GM21737 (cell line): ENCODE measurements around the gene TMEM187.

Experiments used
- ATAC-seq: cut with Tn5 transposase; IDR thresholded peaks from one replicate; pipeline ENCODE4 v1.9.1; 2021; ENCODE audit warnings: mild to moderate bottlenecking, moderate library complexity; ENCODE audit not compliant: unreplicated experiment

TMEM187 gene

DNA sequence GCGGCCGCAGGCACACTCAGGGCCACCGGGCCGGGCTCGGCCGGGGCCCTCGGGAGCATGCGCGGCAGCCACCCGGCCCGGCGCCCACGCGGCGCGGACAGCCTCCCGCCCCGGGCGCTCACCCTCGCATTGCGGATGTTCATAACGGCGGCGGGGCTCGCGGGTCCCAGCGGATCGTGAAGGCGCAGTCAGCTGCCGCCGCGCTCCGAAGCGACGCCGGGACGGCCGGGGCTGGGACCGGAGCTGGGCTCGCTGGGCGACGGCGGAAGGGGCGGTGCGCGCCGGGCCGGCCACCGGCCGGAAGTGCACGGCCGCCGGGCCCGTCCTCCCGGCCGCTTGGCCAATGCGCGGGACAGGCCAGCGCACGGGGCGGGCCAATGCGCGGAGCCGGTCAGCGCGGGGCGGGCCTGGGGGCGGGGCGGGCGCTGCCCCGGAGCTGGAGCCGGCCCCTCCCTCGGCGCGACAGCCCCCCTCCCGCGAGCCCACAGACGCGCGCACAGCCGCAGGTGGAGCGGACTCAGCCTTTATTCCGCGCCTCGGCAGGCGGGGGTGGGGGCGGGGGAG, 37.7 kb upstream of the TMEM187 start, which contains the start of gene NAA10:
Gene NAA10, minus strand, starts transcription at position 276 of the 564 bp plus-strand sequence. Its CDS starts 133 bp downstream, at position 143.
- peak; percentile 81 for ATAC-seq

DNA sequence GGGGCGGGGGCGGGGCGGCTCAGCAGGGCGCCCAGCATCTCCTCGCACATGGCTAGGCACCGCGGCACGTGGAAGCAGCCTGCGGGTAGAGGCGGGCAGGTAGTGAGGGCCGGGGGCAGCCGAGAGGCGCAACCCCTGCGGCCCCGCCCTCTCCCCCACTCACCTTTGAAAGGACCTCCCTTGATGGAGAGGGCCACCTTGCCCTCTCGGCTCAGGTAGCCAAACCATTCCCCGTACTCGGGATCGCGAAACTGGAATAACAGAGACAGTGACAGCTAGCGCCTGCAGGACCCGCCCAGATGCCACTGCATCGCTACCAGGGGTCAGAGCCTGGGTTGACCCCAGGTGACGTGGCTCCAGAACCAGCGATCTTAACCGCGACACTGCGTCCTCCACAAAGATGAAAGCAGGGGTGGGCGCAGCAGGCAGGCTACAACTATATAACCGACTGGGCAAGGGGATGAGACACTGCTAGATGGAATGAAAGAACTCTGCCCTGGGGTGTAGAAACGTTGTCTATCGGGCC, 37.2 kb upstream of the TMEM187 start:
- ATAC-seq, result peak; percentile 4

DNA sequence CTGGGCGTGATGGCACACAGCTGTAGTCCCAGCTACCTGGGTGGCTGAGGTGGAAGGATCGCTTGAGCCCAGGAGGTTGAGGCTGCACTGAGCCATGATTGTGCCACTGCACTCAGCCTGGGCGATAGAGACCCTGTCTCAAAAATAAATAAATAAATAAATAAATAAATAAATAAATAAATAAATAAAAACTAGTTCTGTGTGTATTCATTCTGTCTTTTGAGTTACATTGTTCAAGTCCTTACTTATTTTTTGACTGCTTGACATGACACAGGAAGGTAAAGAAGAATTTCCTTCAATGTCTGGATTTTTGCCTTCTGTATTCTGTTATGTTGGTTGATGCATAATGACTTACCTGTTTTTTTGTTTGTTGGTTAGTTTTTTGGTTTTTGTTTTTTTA, 35.5 kb upstream of the TMEM187 start:
- ATAC-seq, result no peak

DNA sequence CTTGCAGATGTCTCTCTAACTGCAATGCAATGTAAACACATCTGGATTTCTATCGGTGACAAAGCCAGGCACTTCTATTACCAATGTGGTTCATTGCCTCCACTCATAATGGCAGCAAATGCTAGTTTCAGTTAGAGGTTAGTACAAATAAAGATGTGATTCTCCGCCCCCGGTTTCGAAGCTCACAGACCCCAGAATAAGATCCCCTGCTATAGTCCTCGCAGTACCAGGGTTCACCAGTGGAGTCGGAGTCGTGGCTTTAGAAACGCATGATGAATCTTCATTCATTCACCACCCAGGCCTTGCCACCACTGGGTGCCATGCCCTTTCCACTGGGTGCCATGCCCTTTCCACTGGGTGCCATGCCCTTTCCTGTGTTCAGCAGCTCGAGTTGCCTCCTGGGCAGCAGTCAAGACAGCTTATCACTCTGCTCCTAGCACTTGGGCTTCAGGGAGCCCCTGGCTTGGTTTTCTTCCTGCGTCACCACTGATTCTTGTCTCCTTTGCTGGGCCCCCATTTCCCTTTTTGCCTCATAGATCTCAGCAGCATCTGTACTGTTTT, 34.2 kb upstream of the TMEM187 start:
- no peak for ATAC-seq

DNA sequence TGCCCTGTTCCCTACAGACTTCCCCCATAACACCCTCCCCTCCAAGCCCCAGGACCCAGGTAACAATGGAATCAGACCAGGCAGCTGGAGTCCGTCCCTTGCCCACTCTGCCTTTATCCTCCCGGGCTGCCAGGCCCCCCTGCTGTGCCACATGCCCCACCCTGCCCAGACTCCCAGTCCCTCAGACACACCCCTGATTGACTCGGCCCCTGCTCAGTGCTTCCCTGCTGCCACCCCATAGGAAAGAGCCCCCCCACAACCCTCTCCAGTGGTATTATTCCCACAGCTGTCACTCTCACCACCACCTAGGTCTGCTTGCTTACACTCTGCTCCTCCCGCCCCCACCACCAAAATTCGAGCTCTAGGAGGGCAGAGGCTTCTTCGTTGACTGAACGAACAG, 33.0 kb upstream of the TMEM187 start:
- no peak for ATAC-seq

DNA sequence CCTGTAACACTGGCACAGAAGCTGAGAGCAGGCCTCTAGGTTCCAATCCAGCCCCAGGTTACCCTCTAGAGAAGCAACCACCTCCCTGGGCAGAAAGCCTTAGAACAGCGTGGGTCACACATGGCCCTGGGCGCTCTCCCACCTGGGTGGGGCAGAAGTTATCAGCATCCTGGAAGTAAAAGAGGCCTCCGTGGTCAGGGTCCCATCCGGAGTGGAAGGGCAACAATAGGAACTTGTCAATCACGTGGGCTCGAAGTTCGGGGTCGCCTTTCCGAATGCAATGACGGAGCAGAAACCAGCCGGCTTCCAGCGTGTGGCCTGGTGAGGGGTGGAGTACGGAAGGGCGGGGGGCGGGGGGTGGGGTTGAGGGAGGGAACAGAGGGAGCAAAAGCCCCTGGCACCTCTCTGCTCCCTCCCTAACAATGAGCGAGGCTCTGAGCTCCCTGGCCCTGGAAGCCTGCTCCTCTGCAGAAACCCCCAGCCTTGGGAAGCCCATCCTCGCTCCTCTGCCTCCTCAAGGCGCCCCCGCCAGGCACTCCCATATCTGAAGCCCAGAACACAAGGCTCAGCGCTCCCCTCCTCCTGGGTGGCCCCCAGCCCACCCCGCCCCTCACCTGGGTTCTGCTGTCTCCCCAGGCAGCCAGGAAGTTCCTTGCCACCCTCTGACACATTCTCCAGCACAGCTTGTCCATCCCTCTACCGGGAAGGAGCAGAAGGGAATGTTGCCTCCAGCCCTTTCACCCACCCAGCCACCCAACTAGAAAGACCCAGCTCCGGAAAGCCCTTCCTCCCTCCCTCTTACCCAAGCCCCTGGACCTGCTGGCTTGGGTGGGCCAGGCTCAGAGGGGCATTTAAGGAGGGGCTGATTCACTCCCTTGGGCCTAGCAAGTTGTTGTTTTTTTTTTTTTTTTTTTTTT, 31.0 kb upstream of the TMEM187 start:
- no peak for ATAC-seq

DNA sequence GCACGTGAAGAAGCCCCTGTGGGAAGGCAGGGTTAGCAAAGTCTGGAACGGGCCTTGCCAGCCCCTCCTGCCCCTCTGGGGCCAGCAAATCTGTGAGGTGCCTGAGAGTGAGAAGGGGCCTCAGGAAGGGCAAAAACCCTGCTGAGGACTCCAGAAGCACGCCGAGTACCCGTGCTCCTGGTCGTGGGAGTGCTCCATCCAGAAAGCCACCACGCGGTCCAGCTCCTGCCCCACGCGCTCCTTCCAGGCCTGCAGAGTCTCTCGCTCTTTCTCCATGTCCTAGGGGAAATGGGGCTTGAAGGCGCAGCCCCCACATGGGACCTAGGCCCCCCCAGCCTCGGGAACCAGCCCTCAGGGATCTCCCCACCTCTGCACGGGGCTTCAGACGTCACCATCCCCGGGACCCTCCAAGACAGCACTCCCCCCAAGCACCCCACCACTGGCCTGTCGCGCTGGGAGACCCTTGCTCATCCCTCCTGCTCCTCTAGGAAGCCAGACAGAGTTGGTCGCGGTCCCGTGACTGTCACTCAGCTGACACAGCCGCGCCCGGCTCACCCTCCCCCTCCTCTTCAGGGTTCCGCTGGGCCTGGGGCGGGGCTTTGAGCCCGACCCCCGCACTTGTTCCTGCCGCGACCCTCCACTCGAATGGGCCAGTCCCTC, 28.3 kb upstream of the TMEM187 start, which contains the start of gene RENBP:
Gene RENBP, minus strand, starts transcription at position 504 of the 660 bp plus-strand sequence. Its CDS starts 33 bp downstream, at position 471.
- no peak for ATAC-seq

DNA sequence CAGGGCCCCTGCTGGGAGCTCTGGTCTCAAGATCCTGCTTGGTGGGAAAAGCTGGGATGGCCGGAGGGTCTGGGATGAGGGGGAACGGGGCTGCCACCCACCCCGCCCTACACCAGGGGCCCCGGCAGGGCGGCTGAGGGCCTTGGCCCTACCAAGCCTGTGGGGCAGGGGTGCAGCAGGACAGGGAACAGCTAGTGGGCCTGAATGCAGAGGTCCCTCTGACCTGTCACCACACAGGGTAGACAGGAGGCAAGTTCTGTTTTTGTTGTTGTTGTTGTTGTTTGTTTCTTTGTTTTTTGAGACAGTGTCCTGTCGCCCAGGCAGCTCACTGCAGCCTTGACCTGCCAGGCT, 27.8 kb upstream of the TMEM187 start:
- no peak for ATAC-seq

DNA sequence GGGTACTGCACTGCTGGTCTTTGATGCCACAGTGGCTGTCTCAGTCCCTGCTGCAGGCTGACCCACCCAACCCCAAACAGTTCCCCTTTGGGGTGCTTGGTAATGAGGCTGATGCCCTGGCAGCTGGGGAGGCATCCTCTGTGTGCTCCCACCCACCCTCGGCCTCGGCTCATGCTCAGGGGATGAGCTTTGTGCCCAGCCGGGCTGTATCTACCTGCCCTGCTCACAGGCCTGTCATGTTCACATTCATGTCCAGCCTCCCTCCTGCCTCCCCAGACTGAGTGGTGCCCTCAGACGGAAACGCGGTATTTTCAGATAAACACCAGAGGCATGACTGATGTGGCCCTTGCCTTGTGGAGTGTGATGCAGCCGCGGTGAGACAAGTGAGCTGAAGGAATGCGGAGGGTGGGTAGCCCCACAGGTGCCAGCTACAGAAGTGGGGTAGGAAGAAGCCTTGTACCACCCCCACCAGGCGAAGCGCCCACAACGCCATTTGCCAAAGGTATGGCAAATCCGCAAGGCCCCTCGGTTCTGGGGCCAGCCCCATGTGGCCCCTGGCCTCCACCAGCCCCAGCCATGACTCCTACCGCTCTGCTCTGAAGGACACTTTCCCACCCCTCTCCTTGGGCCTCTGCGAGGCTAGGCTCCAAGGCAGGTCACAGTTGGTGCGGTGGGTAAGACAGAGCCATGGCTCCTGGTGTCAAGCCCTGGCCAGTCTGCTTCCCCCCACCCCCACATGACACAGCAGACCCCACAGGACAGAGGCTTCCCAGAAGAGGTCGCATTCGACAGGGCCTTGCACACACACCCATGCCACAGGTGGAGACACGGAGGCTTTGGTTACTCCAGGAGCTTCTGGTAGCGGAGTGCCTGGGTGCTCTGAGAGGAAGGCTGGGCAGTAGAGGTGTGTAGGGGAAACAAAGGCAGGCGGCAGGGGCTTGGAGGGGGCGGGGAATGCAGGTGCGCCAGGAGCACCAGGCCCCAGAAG, 26.3 kb upstream of the TMEM187 start:
- no peak for ATAC-seq

DNA sequence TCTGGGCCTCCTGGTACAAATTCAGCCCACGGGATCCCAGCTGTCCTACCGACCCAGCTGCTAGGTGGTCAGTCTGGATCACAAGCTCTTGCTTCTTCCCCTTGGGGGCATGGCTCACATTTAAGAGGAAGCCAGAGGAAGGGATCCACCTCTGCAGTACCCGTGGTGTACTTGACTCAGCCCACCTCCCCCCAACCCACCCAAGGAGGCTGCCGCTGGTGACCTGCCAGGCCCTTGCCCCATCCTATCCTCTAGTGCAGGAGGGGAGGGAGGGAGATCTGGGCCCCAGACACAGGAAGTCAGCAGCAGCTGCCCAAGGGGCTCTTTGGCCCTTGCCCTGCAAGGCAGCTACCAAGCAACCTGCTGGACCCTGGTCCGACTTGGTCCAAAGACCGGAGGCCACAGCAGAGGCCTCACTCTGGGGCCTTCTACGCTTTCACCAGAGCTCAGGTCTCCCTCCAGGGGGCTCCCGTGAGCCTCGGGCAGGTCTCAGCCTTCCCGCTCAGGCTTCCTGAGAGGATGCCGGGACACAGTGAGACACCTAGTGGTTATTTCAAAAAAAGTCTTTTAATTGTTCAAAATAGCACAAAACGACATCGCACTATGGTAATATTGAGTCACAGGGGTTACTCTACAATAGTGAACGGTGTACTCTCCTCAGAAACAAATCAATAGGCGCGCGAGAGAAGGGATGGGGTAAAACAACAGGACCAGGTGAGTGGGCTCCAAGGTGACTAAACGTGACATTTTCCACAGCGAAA, 25.4 kb upstream of the TMEM187 start:
- ATAC-seq, result peak; percentile 61

DNA sequence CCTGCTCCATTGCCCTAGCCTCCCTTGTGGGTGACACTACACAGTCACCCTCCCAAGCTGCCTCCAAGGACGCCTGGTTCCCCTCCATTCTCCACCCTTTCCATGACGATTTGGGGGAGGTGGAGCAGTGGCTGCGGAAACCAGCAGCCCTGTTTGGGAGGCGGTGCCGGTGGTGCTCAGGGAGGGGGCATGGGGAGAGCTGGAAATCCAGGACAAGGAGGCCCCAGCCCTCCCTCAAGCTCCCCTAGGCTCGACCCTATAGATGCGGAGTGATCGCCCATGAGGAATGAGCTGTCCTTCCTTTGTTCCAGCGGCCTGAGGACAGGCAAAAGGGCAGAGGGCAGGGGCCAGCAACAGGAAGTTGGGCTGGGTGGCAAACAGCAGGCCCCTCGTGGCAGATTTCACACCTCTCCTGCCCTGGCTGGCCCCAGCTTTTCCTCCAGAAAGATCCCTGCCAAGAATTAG, 24.5 kb upstream of the TMEM187 start:
- ATAC-seq, result no peak

DNA sequence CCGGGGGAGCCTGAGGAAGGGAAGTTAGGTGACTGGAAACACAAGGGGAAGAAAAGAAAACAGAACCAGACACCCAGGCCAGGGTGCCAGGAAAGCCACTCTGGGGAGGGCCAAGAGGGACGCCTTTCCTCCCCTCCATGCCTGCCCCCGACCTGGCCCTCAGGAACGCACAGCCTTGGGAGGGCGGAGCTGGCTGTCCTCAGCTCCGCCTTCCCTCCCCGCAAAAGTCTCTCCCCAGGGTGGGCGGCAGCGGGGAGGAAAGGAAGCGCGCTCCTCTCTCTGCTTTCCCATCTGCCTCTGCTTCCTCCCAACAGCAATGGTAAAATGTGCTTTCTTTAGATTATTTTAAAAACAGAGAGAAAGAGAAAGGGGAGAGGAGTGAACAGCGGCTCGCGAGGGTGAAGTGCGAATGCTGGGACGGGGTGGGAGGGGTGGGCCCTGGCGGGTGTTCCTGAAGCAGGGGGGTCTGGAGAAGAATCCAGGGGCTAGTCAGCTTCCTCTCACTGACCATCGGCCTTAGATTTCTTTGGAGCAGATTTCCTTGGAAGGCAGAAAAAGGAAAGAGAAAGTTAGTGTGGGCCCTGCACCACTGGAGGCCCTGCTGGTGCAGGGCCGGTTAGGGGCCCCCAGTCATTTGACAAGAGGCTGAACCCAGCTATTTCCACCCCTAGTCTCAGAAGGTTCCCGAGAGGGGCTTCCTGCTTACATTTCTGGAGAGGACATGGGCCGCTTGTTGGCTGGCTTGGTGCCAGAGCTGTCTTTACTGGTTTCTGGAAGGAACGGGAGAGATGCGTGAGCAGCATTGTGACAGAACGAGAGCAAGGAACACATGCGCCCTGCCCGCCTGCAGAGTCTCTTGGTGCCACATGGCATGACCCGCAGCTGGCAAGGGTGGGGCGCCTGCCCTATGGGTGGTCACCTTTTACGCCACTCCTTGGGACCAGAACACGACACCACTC, 23.4 kb upstream of the TMEM187 start:
- ATAC-seq, result no peak

DNA sequence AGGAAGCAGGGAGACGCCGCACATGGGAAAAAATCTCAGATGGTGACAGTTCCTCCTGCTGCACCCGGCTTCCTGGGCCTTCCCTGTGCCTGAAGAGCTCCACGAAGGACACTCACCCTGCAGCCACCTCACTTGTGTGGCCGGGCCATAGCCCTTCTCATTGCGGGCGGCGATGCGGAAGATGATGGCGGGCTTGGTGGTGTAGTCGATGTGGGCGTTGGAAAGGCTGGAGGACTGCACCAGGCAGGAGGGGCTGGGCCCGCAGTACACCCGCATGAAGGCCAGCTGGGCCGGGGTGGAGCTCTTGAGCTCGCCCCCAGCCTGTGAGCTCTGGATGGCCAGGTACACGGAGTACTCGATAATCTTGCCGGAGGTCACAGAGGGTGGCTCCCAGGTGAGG, 22.4 kb upstream of the TMEM187 start:
- no peak for ATAC-seq

DNA sequence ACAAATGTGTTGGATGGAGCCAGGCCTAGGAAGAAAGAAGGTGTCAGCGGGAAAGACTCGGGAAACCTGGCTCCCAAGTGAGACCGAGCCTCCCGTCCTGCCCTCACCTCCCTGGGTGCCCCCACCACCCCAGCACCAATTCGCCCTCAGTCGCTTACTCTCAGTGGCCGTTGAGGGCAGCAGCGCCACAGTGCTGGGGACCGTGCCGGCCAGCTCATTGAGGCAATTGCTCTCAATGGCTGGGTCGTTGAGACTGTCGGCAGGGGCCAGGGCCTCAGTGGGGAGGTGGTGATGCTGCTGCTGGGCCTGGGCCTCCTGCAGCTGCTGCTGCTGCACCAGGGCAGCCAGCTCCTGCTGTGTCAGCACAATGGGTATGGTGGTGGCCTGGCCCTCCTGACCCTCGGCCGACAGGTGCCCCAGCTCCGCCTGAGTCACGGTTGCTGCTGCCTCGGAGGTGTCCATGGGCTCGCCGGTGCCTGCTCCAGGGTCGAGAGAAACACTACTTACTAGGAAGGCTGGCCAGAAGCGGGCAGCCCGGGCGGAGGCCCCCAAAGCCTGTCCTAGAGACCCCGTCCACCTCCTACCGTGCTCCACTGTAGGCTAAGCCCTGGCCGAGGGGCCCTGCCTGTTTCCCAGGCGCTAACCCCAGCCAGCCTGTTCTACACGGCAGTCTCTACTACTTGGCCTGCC, 20.7 kb upstream of the TMEM187 start:
- ATAC-seq, result no peak

DNA sequence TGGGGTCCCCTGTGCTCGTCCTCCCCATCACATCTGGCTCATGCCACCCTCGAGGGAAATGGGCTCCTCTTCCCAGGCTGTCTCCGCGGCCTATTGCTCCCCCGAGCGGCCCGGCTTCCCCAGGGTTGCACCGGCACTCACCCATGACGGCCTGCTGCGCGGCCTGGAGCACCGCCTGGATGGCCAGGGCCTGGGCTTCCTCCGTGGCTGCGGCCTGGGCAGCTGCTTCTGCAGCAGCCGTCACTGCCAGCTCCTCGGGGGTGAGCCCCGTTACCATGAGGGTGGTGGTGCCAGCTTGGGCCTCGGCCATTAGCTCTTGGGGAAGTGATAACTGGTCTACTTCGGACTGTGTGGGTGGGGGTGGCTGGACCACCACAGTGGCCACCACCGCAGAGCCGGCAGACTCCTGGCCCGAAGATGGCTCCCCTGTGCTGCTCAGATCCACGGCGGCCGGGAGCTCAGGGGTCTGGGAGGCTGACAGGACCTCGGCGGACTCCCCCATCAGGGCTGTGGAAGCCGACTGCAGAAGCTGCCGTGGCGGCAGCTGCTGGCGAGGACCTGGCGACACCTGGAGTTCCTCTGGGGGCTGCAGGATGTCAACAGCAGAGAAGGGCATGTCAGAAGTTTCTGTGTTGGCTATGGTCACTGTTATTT, 20.1 kb upstream of the TMEM187 start:
- no peak for ATAC-seq

DNA sequence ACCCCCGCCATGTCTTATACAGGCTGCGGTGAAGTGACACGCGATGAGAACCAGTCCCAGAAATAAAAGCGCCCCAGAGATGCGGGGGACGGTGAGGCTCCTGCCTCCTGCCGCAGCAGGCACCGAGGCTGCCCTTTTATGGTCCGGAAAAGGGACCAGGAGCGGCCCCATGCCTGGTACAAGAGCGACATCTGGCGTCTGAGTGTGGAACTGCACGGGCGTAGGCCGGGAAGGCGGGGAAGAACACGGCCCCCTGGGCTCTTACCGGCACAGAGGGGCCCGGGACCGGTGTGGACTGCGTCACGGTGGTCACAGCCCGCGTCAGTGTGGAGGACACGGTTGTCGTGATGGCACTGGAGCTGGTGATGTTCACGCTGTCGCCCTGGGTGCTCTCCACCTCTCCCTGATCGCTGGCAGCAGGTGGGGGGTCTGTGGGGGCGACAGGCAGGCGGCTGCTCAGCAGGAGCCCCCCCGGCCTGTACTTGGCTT, 19.2 kb upstream of the TMEM187 start:
- ATAC-seq, result no peak
